Psoas muscle (tissue), 8 donors: ENCODE measurements around the gene ZNF382. TPM values are rescaled to one million over a fixed set of nuclear protein-coding genes. Genes with fewer than 3 reads are reported as not detected.

Source experiments
- ATAC-seq, 4 donors: fragments of 200-7000 bp; cut with Tn5 transposase; one replicate each; pipeline ENCODE4 v1.9.1; 2020; ENCODE audit warnings: moderate library complexity in 3 of 4, mild to moderate bottlenecking in 2 of 4
- DNase-seq, 2 donors: peaks; one replicate each; pipeline ENCODE4 v3.0.0-alpha.2; 2020
- H3K27ac ChIP-seq: fragments of 200-600 bp; one replicate; pipeline ENCODE4 v1.8.0; 2022
- H3K27me3 ChIP-seq, 3 donors: fragments of 200-600 bp in 1 of 3; one replicate each; pipeline versions ENCODE4 v1.6.1 to v1.8.0; 2013 to 2022; ENCODE audit warnings: low read length in 2 of 3, mild to moderate bottlenecking in 2 of 3, moderate library complexity in 1 of 3; ENCODE audit not compliant: insufficient read depth in 3 of 3
- H3K36me3 ChIP-seq, 2 donors: fragments of 200-600 bp in 1 of 2; one replicate each; pipeline versions ENCODE4 v1.6.1 to v1.8.0; 2013 to 2022; ENCODE audit warnings: low read depth in 1 of 2, mild to moderate bottlenecking in 1 of 2, moderate library complexity in 1 of 2; ENCODE audit not compliant: insufficient read depth in 1 of 2
- H3K4me1 ChIP-seq: fragments of 200-600 bp; one replicate; pipeline ENCODE4 v1.8.0; 2022
- H3K4me3 ChIP-seq: fragments of 200-600 bp; one replicate; pipeline ENCODE4 v1.8.0; 2022; ENCODE audit warnings: mild to moderate bottlenecking
- H3K9me3 ChIP-seq: fragments of 200-600 bp; one replicate; pipeline ENCODE4 v1.8.0; 2022
- WGBS, 3 donors: extraction: QIAGEN DNeasy Blood & Tissue Kit; methylation state at CpG; one replicate each; pipeline versions ENCODE4 v1.1.6 to v1.1.7; 2013; 5-methylcytosine and 5-hydroxymethylcytosine counted together
- intact Hi-C, 2 donors: fragments of 100-400 bp; cut with DNase I; formaldehyde crosslinking; loops; one replicate each; pipeline versions ENCODE4 v1.11.0 to v1.14.2; 2022
- polyA plus RNA-seq, 3 donors: library from polyadenylated mRNA; stranded (reverse); fragments of 200-250 nt; gene quantifications; one replicate each; pipeline ENCODE4 v1.2.3, GENCODE V29; 2013
- total RNA-seq, 4 donors: library from RNA; stranded (reverse); fragmentation: NEBNext Ultra II Directional in 2 of 4; extraction: Animal tissue kit (Norgen Biotek cat#: 25700) in 2 of 4; gene quantifications; one replicate each; pipeline versions ENCODE4 v1.2.1 to v1.2.4, GENCODE V29; 2021 to 2023
- TF ChIP-seq, protein P1 (sequence below): fragments of 200-600 bp; IDR thresholded peaks from one replicate; pipeline ENCODE4 v1.8.0; 2022; ENCODE audit warnings: antibody characterized with exemption
- donor health status: healthy with polysubstance abuse.
- donor health status: DM: no; HTN: no; CAD: no; lungs with moderate emphysema.
- donor health status: Bipolar disorder and iron deficiency.
- donor health status: healthy.
- donor health status: DM: yes; HTN: yes; CAD: no.
- donor health status: DM: no; HTN: no; CAD: no.
- donor health status: DM: no; HTN: no; CAD: no.
- donor health status: DM: yes; HTN: yes; CAD: no.

Gene ZNF382
- total and polyA plus RNA-seq, 7 donors, result 0.61 to 6.7 (median 1.3) TPM

DNA sequence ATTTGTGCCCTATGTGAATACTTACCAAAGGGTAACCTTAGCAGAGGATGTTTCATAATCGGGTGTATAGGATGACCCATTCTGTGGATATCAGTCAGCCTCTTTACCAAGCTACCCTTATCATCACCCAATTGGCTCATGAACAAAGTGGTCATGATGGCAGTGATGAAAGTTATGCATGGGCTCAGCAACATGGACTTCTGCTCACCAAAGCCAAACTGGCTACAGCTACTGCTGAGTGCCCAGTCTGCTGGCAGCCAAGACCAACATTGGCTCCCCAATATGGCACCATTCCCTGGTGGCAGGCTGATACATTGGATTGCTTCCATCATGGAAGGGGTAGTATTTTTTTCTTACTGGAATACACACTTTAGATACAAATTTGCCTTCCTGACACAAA lies 67.3 kb downstream of the ZNF382 start:
- H3K4me1 ChIP-seq, result no peaks in the 10 kb centered on the region
- H3K4me3 ChIP-seq, result no peak overlapping the region
- peaks cover 69% of the 10 kb centered on the region for H3K9me3 ChIP-seq
- intact Hi-C loops, result no loop called here
- DNase-seq (no peak), ATAC-seq (no peak)
- H3K36me3 ChIP-seq, result peaks cover 0 to 14% of the 10 kb centered on the region in 2 donors
- WGBS, 3 donors, result 73 to 97% (median 92%) methylated on average over 1 of the region's 1 CpG
- H3K27me3 ChIP-seq, result no peaks in the 10 kb centered on the region
- TF ChIP-seq, protein P1, sequence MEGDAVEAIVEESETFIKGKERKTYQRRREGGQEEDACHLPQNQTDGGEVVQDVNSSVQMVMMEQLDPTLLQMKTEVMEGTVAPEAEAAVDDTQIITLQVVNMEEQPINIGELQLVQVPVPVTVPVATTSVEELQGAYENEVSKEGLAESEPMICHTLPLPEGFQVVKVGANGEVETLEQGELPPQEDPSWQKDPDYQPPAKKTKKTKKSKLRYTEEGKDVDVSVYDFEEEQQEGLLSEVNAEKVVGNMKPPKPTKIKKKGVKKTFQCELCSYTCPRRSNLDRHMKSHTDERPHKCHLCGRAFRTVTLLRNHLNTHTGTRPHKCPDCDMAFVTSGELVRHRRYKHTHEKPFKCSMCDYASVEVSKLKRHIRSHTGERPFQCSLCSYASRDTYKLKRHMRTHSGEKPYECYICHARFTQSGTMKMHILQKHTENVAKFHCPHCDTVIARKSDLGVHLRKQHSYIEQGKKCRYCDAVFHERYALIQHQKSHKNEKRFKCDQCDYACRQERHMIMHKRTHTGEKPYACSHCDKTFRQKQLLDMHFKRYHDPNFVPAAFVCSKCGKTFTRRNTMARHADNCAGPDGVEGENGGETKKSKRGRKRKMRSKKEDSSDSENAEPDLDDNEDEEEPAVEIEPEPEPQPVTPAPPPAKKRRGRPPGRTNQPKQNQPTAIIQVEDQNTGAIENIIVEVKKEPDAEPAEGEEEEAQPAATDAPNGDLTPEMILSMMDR, result no peak
- H3K27ac ChIP-seq, result no peak overlapping the region

DNA sequence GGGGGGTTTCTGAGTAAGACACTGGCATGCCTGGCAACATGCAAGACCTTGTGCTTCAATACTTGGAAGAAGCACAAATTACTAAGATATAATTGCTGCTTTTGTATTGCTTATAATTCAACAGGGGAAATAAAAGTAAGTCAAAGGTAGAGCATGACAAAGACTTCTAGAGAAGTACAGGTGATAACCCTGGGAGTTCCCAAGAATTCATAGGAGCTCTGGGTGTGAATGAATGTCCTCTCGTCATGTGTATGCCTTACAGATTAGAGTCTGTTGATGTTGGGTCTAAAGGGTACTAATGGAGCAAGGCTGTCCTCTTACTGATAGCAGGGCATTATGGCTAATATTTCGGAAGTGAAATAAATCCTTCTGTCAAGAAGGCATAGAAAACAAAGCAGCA lies 69.1 kb downstream of the ZNF382 start:
- intact Hi-C loops, result no loop called here
- Histone ChIP-seq H3K27ac (no peak overlapping the region), H3K4me1 (no peaks in the 10 kb centered on the region), H3K27me3 (no peaks in the 10 kb centered on the region), H3K36me3 (peaks cover 3 to 29% of the 10 kb centered on the region in 2 donors), H3K4me3 (no peak overlapping the region), H3K9me3 (peaks cover 70% of the 10 kb centered on the region)
- TF ChIP-seq, protein P1, result no peak
- WGBS, 3 donors, result 95 to 98% (median 95%) methylated on average over 2 of the region's 2 CpGs
- ATAC-seq (no peak), DNase-seq (no peak)

DNA sequence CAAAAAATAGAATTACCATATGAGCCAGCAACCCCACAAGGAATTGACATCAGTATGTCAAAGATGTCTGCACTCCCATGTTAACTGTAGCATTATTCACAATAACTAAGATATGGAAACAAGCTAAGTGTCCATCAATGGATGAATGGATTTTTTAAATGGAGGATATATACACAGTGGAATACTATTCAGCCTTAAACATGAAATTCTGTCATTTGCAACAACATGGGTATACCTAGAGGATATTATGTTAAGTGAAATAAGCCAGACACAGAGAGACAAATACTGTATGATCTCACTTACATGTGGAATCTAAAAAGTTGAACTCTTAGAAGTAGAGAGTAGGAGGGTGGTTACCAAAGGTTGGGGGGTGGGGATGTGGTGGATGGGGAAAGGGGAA lies 74.3 kb downstream of the ZNF382 start:
- Histone ChIP-seq H3K9me3 (peaks cover 47% of the 10 kb centered on the region), H3K4me1 (no peaks in the 10 kb centered on the region), H3K4me3 (no peak overlapping the region), H3K36me3 (peaks cover 3 to 57% of the 10 kb centered on the region in 2 donors), H3K27ac (no peak overlapping the region), H3K27me3 (no peaks in the 10 kb centered on the region)
- intact Hi-C loops, result no loop called here
- TF ChIP-seq, protein P1, result no peak
- ATAC-seq (no peak), DNase-seq (no peak)

Other genes with a start within 250 kb of the ZNF382 start
- gene ZFP14, start 226.1 kb upstream of the ZNF382 start, total RNA-seq, result 1 to 10 TPM in 1 of 4 donors, under 1 TPM in 3; 0.69 to 3.5 (median 0.91) TPM
- gene ZFP14, start 226.1 kb upstream of the ZNF382 start, polyA plus RNA-seq, result 1 to 10 TPM in 1 of 3 donors, under 1 TPM in 2; 0.24 to 2.5 (median 0.55) TPM
- 1 to 10 TPM in 3 of 4 donors, under 1 TPM in 1; 0.55 to 2.1 (median 1.4) TPM for gene ZFP82, start 186.7 kb upstream of the ZNF382 start, total RNA-seq
- gene ZFP82, start 186.7 kb upstream of the ZNF382 start, polyA plus RNA-seq, result 1 to 10 TPM in 2 of 3 donors, under 1 TPM in 1; 1.00 to 1.2 (median 1.1) TPM
- gene ZNF566, start 115.8 kb upstream of the ZNF382 start, total RNA-seq, result 1 to 10 TPM; 5.2 to 8.0 (median 6.1) TPM
- gene ZNF566, start 115.8 kb upstream of the ZNF382 start, polyA plus RNA-seq, result 1 to 10 TPM; 2.4 to 9.0 (median 2.9) TPM
- 1 to 10 TPM; 2.5 to 5.1 (median 3.7) TPM for gene ZNF260, start 77.0 kb upstream of the ZNF382 start, total RNA-seq
- gene ZNF260, start 77.0 kb upstream of the ZNF382 start, polyA plus RNA-seq, result 1 to 10 TPM; 1.2 to 5.6 (median 1.9) TPM
- 10 to 100 TPM in 1 of 4 donors, 1 to 10 TPM in 3; 6.1 to 10.4 (median 8.1) TPM for gene ZNF529, start 32.0 kb upstream of the ZNF382 start, total RNA-seq
- 1 to 10 TPM; 2.3 to 5.4 (median 3.1) TPM for gene ZNF529, start 32.0 kb upstream of the ZNF382 start, polyA plus RNA-seq
- gene ZNF461, start 61.5 kb downstream of the ZNF382 start, total RNA-seq, result 1 to 10 TPM; 2.0 to 5.1 (median 2.2) TPM
- gene ZNF461, start 61.5 kb downstream of the ZNF382 start, polyA plus RNA-seq, result 1 to 10 TPM; 1.6 to 5.7 (median 1.7) TPM
- 1 to 10 TPM; 1.8 to 3.6 (median 2.3) TPM for gene ZNF567, start 82.3 kb downstream of the ZNF382 start, total RNA-seq
- 1 to 10 TPM in 2 of 3 donors, under 1 TPM in 1; 0.73 to 3.0 (median 2.0) TPM for gene ZNF567, start 82.3 kb downstream of the ZNF382 start, polyA plus RNA-seq
- 1 to 10 TPM in 1 of 4 donors, under 1 TPM in 3; 0.27 to 1.1 (median 0.61) TPM for gene ZNF850, start 167.5 kb downstream of the ZNF382 start, total RNA-seq
- gene ZNF850, start 167.5 kb downstream of the ZNF382 start, polyA plus RNA-seq, result under 1 TPM; 0.10 to 0.29 (median 0.14) TPM
- gene ZNF790, start 233.1 kb downstream of the ZNF382 start, total RNA-seq, result 1 to 10 TPM; 2.5 to 5.1 (median 4.5) TPM
- gene ZNF790, start 233.1 kb downstream of the ZNF382 start, polyA plus RNA-seq, result 1 to 10 TPM; 1.4 to 7.5 (median 1.7) TPM
- 1 to 10 TPM in 3 of 4 donors, under 1 TPM in 1; 0.76 to 2.3 (median 1.5) TPM for gene ZNF345, start 245.6 kb downstream of the ZNF382 start, total RNA-seq
- 1 to 10 TPM in 2 of 3 donors, under 1 TPM in 1; 0.42 to 2.2 (median 1.1) TPM for gene ZNF345, start 245.6 kb downstream of the ZNF382 start, polyA plus RNA-seq